ENCODE results near the gene TMEM151B.

DNA sequence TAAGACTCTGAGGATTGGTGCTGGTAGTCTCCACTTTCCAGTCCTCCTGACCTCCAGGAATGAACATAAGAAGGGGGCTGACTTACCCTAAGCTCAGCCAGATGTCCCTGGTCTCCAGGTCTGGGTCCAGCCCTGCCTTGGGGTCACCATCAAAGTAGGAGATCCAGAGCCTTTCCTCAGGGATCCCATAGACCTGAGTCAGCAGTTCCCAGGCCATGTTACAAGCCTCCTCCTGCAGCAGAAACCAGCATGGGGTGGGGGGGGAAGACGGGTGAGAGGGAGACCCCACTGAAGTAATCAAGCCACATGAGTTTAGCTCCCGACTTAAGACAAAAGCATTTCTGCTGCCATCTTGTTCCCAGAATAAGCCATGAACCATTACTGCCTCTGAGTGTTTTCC is 41.1 kb downstream of the TMEM151B start:
- TF ChIP-seq, protein P1, sequence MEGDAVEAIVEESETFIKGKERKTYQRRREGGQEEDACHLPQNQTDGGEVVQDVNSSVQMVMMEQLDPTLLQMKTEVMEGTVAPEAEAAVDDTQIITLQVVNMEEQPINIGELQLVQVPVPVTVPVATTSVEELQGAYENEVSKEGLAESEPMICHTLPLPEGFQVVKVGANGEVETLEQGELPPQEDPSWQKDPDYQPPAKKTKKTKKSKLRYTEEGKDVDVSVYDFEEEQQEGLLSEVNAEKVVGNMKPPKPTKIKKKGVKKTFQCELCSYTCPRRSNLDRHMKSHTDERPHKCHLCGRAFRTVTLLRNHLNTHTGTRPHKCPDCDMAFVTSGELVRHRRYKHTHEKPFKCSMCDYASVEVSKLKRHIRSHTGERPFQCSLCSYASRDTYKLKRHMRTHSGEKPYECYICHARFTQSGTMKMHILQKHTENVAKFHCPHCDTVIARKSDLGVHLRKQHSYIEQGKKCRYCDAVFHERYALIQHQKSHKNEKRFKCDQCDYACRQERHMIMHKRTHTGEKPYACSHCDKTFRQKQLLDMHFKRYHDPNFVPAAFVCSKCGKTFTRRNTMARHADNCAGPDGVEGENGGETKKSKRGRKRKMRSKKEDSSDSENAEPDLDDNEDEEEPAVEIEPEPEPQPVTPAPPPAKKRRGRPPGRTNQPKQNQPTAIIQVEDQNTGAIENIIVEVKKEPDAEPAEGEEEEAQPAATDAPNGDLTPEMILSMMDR (IDR thresholded peaks at IDR 0.05), result no peak
- TF ChIP-seq EZH2 (IDR thresholded peaks at IDR 0.05; ENCODE audit: borderline replicate concordance, insufficient read depth, low read depth, low read length, poor library complexity, severe bottlenecking), result no peak
